Lower leg skin (tissue), 4 donors: Measurements from ENCODE around the gene PTPRU. TPM values are rescaled to one million over a fixed set of nuclear protein-coding genes. Genes with fewer than 3 reads are reported as not detected.

Experiments used
- DNase-seq, 2 donors: peaks; one replicate each; pipeline ENCODE4 v3.0.0-alpha.2; 2019; ENCODE audit warnings: low spot score in 2 of 2
- H3K4me3 ChIP-seq: fragments of 200-600 bp; sonication (generic); 2 replicates; pipeline ENCODE4 v1.5.1; 2017; ENCODE audit warnings: mild to moderate bottlenecking, low read depth; ENCODE audit not compliant: poor library complexity, severe bottlenecking
- POLR2A ChIP-seq, 2 donors: fragments of 450-650 bp; IDR thresholded peaks; one replicate each; pipeline ENCODE4 v1.6.1; 2016 to 2017; ENCODE audit warnings: antibody characterized with exemption in 2 of 2, mild to moderate bottlenecking in 1 of 2, moderate library complexity in 1 of 2
- WGBS, 2 donors: methylation state at CpG; one replicate each; pipeline ENCODE4 v1.1.5; 2018; 5-methylcytosine and 5-hydroxymethylcytosine counted together
- intact Hi-C: fragments of 100-400 bp; cut with DNase I; formaldehyde crosslinking; loops from one replicate; pipeline ENCODE4 v1.15.0; 2023; ENCODE audit warnings: low total_unique reads
- total RNA-seq, 4 donors: library from RNA; depleted of rRNA; stranded (reverse); fragments of >200 nt; gene quantifications; one replicate each; pipeline ENCODE4 v1.1.0, GENCODE V29; 2016
- TF ChIP-seq, protein P1 (sequence below), 3 donors: fragments of 450-650 bp; IDR thresholded peaks; one replicate each; pipeline ENCODE4 v1.5.1; 2016; ENCODE audit warnings: antibody characterized with exemption in 3 of 3, mild to moderate bottlenecking in 3 of 3, moderate library complexity in 2 of 3

Gene PTPRU
- total RNA-seq, 4 donors from 2014 or later = 15.9 to 56.3 (median 30.6) TPM

DNA sequence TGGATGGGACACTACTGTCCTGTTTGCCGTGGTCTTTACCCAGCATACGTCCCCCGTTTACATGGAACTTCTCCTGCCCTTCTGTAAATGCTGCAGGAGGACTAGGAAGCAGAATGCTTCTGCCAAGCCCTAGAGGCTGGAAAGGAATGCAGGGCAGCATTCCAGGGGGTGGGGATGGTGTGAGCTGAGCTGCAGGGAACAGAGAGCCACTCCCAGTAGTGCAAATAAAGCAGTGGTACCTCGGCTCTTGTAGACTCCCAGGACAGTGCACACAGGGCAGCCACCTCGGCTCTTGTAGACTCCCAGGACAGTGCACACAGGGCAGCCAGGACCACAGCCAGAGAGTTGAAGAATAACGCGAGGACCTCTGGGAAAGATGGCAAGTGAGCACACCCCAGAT is 35.4 kb downstream of the PTPRU start:
- H3K4me3 ChIP-seq = no peak overlapping the region
- peak in 1 of 2 donors; percentile 90 for DNase-seq
- intact Hi-C loops = no loop called here
- no peak for TF ChIP-seq POLR2A (IDR thresholded peaks at IDR 0.05)
- TF ChIP-seq, protein P1, sequence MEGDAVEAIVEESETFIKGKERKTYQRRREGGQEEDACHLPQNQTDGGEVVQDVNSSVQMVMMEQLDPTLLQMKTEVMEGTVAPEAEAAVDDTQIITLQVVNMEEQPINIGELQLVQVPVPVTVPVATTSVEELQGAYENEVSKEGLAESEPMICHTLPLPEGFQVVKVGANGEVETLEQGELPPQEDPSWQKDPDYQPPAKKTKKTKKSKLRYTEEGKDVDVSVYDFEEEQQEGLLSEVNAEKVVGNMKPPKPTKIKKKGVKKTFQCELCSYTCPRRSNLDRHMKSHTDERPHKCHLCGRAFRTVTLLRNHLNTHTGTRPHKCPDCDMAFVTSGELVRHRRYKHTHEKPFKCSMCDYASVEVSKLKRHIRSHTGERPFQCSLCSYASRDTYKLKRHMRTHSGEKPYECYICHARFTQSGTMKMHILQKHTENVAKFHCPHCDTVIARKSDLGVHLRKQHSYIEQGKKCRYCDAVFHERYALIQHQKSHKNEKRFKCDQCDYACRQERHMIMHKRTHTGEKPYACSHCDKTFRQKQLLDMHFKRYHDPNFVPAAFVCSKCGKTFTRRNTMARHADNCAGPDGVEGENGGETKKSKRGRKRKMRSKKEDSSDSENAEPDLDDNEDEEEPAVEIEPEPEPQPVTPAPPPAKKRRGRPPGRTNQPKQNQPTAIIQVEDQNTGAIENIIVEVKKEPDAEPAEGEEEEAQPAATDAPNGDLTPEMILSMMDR (IDR thresholded peaks at IDR 0.05) = no peak
- WGBS, 2 donors = 13 to 21% methylated on average over 7 of the region's 7 CpGs

DNA sequence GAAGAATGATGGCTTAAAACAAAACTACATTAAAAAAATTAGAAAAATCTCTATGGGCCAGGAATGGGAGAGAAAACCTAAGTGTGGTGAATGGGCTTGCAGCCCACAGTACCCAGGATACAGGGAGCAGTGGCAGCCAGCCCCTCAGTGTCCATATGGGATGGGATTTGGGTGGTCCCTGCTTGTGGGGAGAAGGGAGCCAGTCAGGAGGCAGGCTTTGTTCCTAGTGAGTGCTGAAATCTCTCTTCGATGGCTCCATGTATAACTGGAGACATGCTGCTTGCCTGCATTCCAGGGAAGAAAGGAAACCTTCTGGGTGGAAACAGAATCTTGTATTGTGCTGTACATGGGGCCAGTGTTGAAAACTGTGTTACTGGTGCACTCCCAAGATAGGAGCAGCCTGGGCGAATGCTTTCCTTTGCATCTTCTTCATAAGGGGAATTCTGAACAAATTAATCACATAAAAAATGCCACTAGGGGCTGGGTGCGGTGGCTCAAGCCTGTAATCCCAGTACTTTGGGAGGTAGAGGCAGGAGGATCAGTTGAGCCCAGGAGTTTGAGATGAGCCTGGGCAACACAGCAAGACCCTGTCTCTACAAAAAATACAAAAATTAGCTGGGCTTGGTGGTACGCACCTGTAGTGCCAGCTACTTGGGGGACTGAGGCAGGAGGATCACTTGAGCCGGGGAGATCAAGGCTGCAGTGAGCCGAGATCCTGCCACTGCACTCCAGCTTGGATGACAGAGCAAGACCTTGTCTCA is 36.0 kb downstream of the PTPRU start:
- peak in 1 of 2 donors; percentile 53 for DNase-seq
- TF ChIP-seq, protein P1 (IDR thresholded peaks at IDR 0.05) = no peak
- TF ChIP-seq POLR2A (IDR thresholded peaks at IDR 0.05) = no peak
- intact Hi-C loops = no loop called here
- 81 to 83% methylated on average over 6 of the region's 6 CpGs for WGBS, 2 donors
- H3K4me3 ChIP-seq = no peak overlapping the region

DNA sequence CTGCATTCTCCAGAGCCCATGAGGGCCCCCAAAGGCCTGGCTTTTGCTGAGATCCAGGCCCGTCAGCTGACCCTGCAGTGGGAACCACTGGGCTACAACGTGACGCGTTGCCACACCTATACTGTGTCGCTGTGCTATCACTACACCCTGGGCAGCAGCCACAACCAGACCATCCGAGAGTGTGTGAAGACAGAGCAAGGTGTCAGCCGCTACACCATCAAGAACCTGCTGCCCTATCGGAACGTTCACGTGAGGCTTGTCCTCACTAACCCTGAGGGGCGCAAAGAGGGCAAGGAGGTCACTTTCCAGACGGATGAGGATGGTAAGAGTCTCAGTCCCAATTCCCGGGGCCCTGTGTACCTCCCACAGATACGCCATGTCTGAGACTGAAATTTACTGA is 39.1 kb downstream of the PTPRU start:
- H3K4me3 ChIP-seq = no peak overlapping the region
- no peak for TF ChIP-seq POLR2A (IDR thresholded peaks at IDR 0.05)
- TF ChIP-seq, protein P1 (IDR thresholded peaks at IDR 0.05) = no peak
- DNase-seq = peak in 1 of 2 donors; percentile 54
- WGBS, 2 donors = 91 to 93% methylated on average over 14 of the region's 14 CpGs
- intact Hi-C loops = no loop called here

DNA sequence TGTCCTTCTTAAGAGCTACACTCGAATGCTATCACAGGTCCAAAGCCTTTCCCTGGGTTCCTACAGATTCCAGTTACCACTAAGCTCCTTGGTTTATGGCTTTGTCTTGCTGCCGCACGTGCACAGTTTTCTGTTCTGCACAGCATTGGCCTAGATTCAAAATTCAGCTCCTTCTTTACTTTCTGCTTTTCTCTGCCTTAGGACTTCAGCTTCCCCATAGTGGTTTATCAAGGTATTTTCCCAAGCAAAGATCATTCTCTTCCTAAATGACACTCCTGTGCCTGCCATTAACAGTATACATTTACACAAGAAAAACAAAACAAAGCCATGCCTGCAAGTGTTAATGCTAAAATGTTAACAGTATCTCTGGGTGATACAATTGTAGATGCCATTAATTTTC is 41.8 kb downstream of the PTPRU start:
- no peak overlapping the region for H3K4me3 ChIP-seq
- DNase-seq = no peak
- 72 to 83% methylated on average over 3 of the region's 3 CpGs for WGBS, 2 donors
- intact Hi-C loops = no loop called here
- TF ChIP-seq, protein P1 (IDR thresholded peaks at IDR 0.05) = no peak
- no peak for TF ChIP-seq POLR2A (IDR thresholded peaks at IDR 0.05)

DNA sequence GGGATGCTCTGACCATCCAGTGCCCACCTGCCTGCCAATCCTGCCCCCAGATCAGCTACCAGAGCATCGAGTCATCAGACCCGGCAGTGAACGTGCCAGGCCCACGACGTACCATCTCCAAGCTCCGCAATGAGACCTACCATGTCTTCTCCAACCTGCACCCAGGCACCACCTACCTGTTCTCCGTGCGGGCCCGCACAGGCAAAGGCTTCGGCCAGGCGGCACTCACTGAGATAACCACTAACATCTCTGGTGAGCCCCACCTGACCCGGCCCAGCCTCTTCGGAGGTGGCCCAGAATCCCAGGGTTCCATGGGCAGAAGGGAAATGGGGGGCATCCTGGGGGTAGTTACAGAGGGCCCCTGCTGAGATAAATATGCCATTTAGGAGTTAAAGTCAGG is 43.1 kb downstream of the PTPRU start:
- DNase-seq = peak in 1 of 2 donors; percentile 79
- TF ChIP-seq, protein P1 (IDR thresholded peaks at IDR 0.05) = no peak
- no peak for TF ChIP-seq POLR2A (IDR thresholded peaks at IDR 0.05)
- 86 to 95% methylated on average over 13 of the region's 13 CpGs for WGBS, 2 donors
- intact Hi-C loops = no loop called here
- no peak overlapping the region for H3K4me3 ChIP-seq
